ENCODE measurements around the gene RUBCNL. TPM values are rescaled to one million over a fixed set of nuclear protein-coding genes. Genes with fewer than 3 reads are reported as not detected.
"Not testable (repeated sequence)": the region's sequence is repeated elsewhere in the genome, so short reads cannot be mapped to it uniquely, and the experiment has no call there.

The RUBCNL gene
- not detected in 2 replicates for total RNA-seq (2014; rRNA removed; shearing (Covaris generic); ENCODE audit: low replicate concordance)

GRCh38 chr13:46387064-46387851, at the start of gene RUBCNL:
TSS of gene RUBCNL (minus strand) at chr13:46387252. CDS start at chr13:46372475, 14,777 bp downstream.
- in situ Hi-C loops (cut with HindIII; ENCODE audit: low pct_unique_long_range_greater_than_20kb, low sequenced_read_pairs): no loop called here
- no peak for DNase-seq (ENCODE audit: low read depth)

GRCh38 chr13:46429558-46429957, 42.5 kb upstream of the RUBCNL start:
- DNase-seq (ENCODE audit: low read depth); in situ Hi-C loops (cut with HindIII; ENCODE audit: low pct_unique_long_range_greater_than_20kb, low sequenced_read_pairs): not testable (repeated sequence)

- no peak for DNase-seq (ENCODE audit: low read depth)
- in situ Hi-C loops (cut with HindIII; ENCODE audit: low pct_unique_long_range_greater_than_20kb, low sequenced_read_pairs): no loop called here
Observed at GRCh38 chr13:46405457-46405856, 18.4 kb upstream of the RUBCNL start.

- in situ Hi-C loops (cut with HindIII; ENCODE audit: low pct_unique_long_range_greater_than_20kb, low sequenced_read_pairs): no loop called here
- no peak for DNase-seq (ENCODE audit: low read depth)
Observed at GRCh38 chr13:46404733-46405100, 17.7 kb upstream of the RUBCNL start.

GRCh38 chr13:46403851-46404732, 17.0 kb upstream of the RUBCNL start:
- DNase-seq (ENCODE audit: low read depth): no peak

GRCh38 chr13:46402178-46402577, 15.1 kb upstream of the RUBCNL start:
- in situ Hi-C loops (cut with HindIII; ENCODE audit: low pct_unique_long_range_greater_than_20kb, low sequenced_read_pairs): no loop called here
- no peak for DNase-seq (ENCODE audit: low read depth)

More at GRCh38 chr13:46403851-46404732, 17.0 kb upstream of the RUBCNL start:
- in situ Hi-C loops (cut with HindIII; ENCODE audit: low pct_unique_long_range_greater_than_20kb, low sequenced_read_pairs): no loop called here

- in situ Hi-C loops (cut with HindIII; ENCODE audit: low pct_unique_long_range_greater_than_20kb, low sequenced_read_pairs): no loop called here
- DNase-seq (ENCODE audit: low read depth): no peak
Observed at GRCh38 chr13:46401432-46401831, 14.4 kb upstream of the RUBCNL start.

GRCh38 chr13:46396341-46396740, 9.3 kb upstream of the RUBCNL start:
- in situ Hi-C loops (cut with HindIII; ENCODE audit: low pct_unique_long_range_greater_than_20kb, low sequenced_read_pairs): no loop called here
- DNase-seq (ENCODE audit: low read depth): no peak

- DNase-seq (ENCODE audit: low read depth): peak; percentile 51
- in situ Hi-C loops (cut with HindIII; ENCODE audit: low pct_unique_long_range_greater_than_20kb, low sequenced_read_pairs): no loop called here
Observed at GRCh38 chr13:46392967-46393366, 5.9 kb upstream of the RUBCNL start.

- peak; percentile 18 for DNase-seq (ENCODE audit: low read depth)
- in situ Hi-C loops (cut with HindIII; ENCODE audit: low pct_unique_long_range_greater_than_20kb, low sequenced_read_pairs): no loop called here
Observed at GRCh38 chr13:46389457-46390451, 2.7 kb upstream of the RUBCNL start.

GRCh38 chr13:46388846-46389245, 1.8 kb upstream of the RUBCNL start:
- no peak for DNase-seq (ENCODE audit: low read depth)
- in situ Hi-C loops (cut with HindIII; ENCODE audit: low pct_unique_long_range_greater_than_20kb, low sequenced_read_pairs): no loop called here

GRCh38 chr13:46388308-46388707, 1.3 kb upstream of the RUBCNL start:
- in situ Hi-C loops (cut with HindIII; ENCODE audit: low pct_unique_long_range_greater_than_20kb, low sequenced_read_pairs): no loop called here
- DNase-seq (ENCODE audit: low read depth): no peak

GRCh38 chr13:46386392-46387063, 524 bp downstream of the RUBCNL start:
- no peak for DNase-seq (ENCODE audit: low read depth)
- in situ Hi-C loops (cut with HindIII; ENCODE audit: low pct_unique_long_range_greater_than_20kb, low sequenced_read_pairs): no loop called here

- in situ Hi-C loops (cut with HindIII; ENCODE audit: low pct_unique_long_range_greater_than_20kb, low sequenced_read_pairs): no loop called here
- DNase-seq (ENCODE audit: low read depth): no peak
Observed at GRCh38 chr13:46385946-46386345, 1.1 kb downstream of the RUBCNL start.

GRCh38 chr13:46383383-46383782, 3.7 kb downstream of the RUBCNL start:
- DNase-seq (ENCODE audit: low read depth): no peak
- in situ Hi-C loops (cut with HindIII; ENCODE audit: low pct_unique_long_range_greater_than_20kb, low sequenced_read_pairs): no loop called here

- in situ Hi-C loops (cut with HindIII; ENCODE audit: low pct_unique_long_range_greater_than_20kb, low sequenced_read_pairs): no loop called here
- no peak for DNase-seq (ENCODE audit: low read depth)
Observed at GRCh38 chr13:46382224-46382623, 4.8 kb downstream of the RUBCNL start.

GRCh38 chr13:46380242-46380641, 6.8 kb downstream of the RUBCNL start:
- in situ Hi-C loops (cut with HindIII; ENCODE audit: low pct_unique_long_range_greater_than_20kb, low sequenced_read_pairs): no loop called here
- DNase-seq (ENCODE audit: low read depth): no peak

- in situ Hi-C loops (cut with HindIII; ENCODE audit: low pct_unique_long_range_greater_than_20kb, low sequenced_read_pairs): no loop called here
- no peak for DNase-seq (ENCODE audit: low read depth)
Observed at GRCh38 chr13:46379611-46380010, 7.4 kb downstream of the RUBCNL start.
